ENCODE data around the gene SOX10.

DNA sequence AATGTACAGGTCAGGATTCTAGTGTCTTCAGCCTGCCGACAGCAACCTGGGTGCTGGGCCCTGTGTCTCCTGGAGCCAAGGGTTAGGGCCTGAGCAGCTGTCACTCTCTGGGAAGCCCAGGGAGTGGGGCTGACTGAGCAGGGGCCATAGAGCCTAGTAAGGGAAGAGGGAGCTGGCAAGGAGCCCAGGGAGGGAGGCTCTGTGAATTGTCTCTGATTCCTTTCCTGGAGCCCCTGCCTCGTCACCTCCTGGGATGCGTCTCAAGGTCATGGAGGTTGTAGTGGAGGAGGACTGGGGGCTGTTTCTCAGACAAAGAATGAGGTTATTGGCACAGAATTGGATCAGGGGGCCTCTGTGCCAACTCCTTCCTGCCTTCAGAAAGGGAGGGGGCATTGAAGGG, 11.8 kb downstream of the SOX10 start:
- TF ChIP-seq NR1H2 (CRISPR knock-in tag; IDR thresholded peaks at IDR 0.05), result no peak
- no peak for TF ChIP-seq COPS2 (conservative IDR thresholded peaks at IDR 0.05)
- TF ChIP-seq, protein P1, sequence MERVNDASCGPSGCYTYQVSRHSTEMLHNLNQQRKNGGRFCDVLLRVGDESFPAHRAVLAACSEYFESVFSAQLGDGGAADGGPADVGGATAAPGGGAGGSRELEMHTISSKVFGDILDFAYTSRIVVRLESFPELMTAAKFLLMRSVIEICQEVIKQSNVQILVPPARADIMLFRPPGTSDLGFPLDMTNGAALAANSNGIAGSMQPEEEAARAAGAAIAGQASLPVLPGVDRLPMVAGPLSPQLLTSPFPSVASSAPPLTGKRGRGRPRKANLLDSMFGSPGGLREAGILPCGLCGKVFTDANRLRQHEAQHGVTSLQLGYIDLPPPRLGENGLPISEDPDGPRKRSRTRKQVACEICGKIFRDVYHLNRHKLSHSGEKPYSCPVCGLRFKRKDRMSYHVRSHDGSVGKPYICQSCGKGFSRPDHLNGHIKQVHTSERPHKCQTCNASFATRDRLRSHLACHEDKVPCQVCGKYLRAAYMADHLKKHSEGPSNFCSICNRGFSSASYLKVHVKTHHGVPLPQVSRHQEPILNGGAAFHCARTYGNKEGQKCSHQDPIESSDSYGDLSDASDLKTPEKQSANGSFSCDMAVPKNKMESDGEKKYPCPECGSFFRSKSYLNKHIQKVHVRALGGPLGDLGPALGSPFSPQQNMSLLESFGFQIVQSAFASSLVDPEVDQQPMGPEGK (CRISPR knock-in tag; IDR thresholded peaks at IDR 0.05; ENCODE audit: borderline replicate concordance), result no peak
- no peak for TF ChIP-seq MECOM (CRISPR knock-in tag; IDR thresholded peaks at IDR 0.05)
- no peak for TF ChIP-seq CEBPB (tag; IDR thresholded peaks at IDR 0.05)
- no peak for TF ChIP-seq ZFX (CRISPR knock-in tag; IDR thresholded peaks at IDR 0.05)
- no peak for TF ChIP-seq KLF16 (IDR thresholded peaks at IDR 0.05)
- no peak for TF ChIP-seq GABPA (tag; conservative IDR thresholded peaks at IDR 0.05; ENCODE audit: low read depth)
- TF ChIP-seq HCFC1 (IDR thresholded peaks at IDR 0.05; ENCODE audit: low read depth, low read length), result no peak
- TF ChIP-seq, protein P2, sequence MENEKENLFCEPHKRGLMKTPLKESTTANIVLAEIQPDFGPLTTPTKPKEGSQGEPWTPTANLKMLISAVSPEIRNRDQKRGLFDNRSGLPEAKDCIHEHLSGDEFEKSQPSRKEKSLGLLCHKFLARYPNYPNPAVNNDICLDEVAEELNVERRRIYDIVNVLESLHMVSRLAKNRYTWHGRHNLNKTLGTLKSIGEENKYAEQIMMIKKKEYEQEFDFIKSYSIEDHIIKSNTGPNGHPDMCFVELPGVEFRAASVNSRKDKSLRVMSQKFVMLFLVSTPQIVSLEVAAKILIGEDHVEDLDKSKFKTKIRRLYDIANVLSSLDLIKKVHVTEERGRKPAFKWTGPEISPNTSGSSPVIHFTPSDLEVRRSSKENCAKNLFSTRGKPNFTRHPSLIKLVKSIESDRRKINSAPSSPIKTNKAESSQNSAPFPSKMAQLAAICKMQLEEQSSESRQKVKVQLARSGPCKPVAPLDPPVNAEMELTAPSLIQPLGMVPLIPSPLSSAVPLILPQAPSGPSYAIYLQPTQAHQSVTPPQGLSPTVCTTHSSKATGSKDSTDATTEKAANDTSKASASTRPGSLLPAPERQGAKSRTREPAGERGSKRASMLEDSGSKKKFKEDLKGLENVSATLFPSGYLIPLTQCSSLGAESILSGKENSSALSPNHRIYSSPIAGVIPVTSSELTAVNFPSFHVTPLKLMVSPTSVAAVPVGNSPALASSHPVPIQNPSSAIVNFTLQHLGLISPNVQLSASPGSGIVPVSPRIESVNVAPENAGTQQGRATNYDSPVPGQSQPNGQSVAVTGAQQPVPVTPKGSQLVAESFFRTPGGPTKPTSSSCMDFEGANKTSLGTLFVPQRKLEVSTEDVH (IDR thresholded peaks at IDR 0.05; ENCODE audit: low read depth, partially characterized antibody), result no peak
- TF ChIP-seq TARDBP (IDR thresholded peaks at IDR 0.05), result no peak
